Measurements from ENCODE around the gene STMND1. TPM values are rescaled to one million over a fixed set of nuclear protein-coding genes. Genes with fewer than 3 reads are reported as not detected.

Gene STMND1
- total and polyA plus RNA-seq, 2 experiments from 2014 or later, result not detected

- Histone ChIP-seq H3K36me3 (no peaks in the 10 kb centered on the region), H3K27me3 (no peaks in the 10 kb centered on the region), H3K4me1 (ENCODE audit: low read depth) (no peaks in the 10 kb centered on the region), H3K9me3 (ENCODE audit: low read depth) (no peaks in the 10 kb centered on the region), H3K4me3 (no peak overlapping the region), H3K27ac (no peak overlapping the region)
- DNase-seq (ENCODE audit: low read depth in 1 of 2, low spot score in 1 of 2), result peak; percentile 34 to 92
- TF ChIP-seq, protein P1, sequence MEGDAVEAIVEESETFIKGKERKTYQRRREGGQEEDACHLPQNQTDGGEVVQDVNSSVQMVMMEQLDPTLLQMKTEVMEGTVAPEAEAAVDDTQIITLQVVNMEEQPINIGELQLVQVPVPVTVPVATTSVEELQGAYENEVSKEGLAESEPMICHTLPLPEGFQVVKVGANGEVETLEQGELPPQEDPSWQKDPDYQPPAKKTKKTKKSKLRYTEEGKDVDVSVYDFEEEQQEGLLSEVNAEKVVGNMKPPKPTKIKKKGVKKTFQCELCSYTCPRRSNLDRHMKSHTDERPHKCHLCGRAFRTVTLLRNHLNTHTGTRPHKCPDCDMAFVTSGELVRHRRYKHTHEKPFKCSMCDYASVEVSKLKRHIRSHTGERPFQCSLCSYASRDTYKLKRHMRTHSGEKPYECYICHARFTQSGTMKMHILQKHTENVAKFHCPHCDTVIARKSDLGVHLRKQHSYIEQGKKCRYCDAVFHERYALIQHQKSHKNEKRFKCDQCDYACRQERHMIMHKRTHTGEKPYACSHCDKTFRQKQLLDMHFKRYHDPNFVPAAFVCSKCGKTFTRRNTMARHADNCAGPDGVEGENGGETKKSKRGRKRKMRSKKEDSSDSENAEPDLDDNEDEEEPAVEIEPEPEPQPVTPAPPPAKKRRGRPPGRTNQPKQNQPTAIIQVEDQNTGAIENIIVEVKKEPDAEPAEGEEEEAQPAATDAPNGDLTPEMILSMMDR (IDR thresholded peaks at IDR 0.05; ENCODE audit: low read depth, low read length), result no peak
These were observed 13.6 kb downstream of the STMND1 start for GRCh38 chr6:17115251-17116116.

GRCh38 chr6:17116117-17116440 is 14.2 kb downstream of the STMND1 start:
- Histone ChIP-seq H3K27ac (no peak overlapping the region), H3K36me3 (no peaks in the 10 kb centered on the region), H3K4me1 (ENCODE audit: low read depth) (no peaks in the 10 kb centered on the region), H3K4me3 (no peak overlapping the region), H3K27me3 (no peaks in the 10 kb centered on the region), H3K9me3 (ENCODE audit: low read depth) (no peaks in the 10 kb centered on the region)
- no peak for DNase-seq (ENCODE audit: low read depth in 1 of 2, low spot score in 1 of 2)
- TF ChIP-seq, protein P1 (IDR thresholded peaks at IDR 0.05; ENCODE audit: low read depth, low read length), result no peak

DNA sequence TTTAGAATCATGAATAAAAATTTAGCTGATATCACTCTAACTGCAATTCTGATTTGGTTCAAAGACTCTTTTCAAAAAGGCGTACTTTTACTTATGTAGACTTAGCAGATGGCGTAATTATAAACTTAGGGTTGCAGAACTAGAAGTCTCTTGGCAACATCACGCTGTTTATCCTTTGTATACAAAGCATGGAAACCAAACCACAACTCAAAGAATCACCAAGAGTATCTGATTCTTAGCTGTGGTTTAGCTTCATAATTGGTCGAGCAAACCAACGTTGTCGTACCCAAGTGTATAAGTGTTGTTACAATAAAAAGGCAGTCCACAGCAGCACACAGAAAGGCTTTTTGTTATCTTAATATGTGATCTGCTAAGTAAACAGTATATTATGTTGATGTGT is 18.2 kb downstream of the STMND1 start:
- no peak for DNase-seq (ENCODE audit: low read depth in 1 of 2, low spot score in 1 of 2)
- no peaks in the 10 kb centered on the region for H3K4me1 ChIP-seq (ENCODE audit: low read depth)
- no peaks in the 10 kb centered on the region for H3K9me3 ChIP-seq (ENCODE audit: low read depth)
- no peak overlapping the region for H3K4me3 ChIP-seq
- no peak overlapping the region for H3K27ac ChIP-seq
- H3K27me3 ChIP-seq, result no peaks in the 10 kb centered on the region
- no peaks in the 10 kb centered on the region for H3K36me3 ChIP-seq
- TF ChIP-seq, protein P1 (IDR thresholded peaks at IDR 0.05; ENCODE audit: low read depth, low read length), result no peak

DNA sequence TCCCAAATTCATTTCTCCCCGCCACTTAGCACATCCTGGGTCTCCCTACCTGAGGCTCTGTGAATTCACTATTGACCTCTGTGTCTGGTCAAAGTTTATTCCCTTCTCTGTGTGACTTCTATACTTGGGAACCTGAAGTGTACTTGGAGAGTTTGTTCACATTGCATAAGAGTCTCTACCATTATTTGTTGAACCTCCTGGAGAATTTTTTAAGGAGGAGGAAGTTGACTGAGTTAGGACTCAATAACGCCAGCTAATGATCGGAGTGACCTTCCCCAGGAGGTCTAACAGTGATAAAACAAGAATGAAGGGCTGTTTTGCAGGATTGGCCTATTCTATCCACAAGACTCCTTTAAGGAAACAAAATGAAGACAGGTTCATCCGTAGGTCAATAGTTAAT is 23.6 kb downstream of the STMND1 start:
- Histone ChIP-seq H3K36me3 (no peaks in the 10 kb centered on the region), H3K27me3 (no peaks in the 10 kb centered on the region), H3K4me1 (ENCODE audit: low read depth) (no peaks in the 10 kb centered on the region), H3K27ac (no peak overlapping the region), H3K9me3 (ENCODE audit: low read depth) (no peaks in the 10 kb centered on the region), H3K4me3 (no peak overlapping the region)
- no peak for DNase-seq (ENCODE audit: low read depth in 1 of 2, low spot score in 1 of 2)
- TF ChIP-seq, protein P1 (IDR thresholded peaks at IDR 0.05; ENCODE audit: low read depth, low read length), result no peak

GRCh38 chr6:17130786-17131185 is 28.9 kb downstream of the STMND1 start:
- Histone ChIP-seq H3K9me3 (ENCODE audit: low read depth) (no peaks in the 10 kb centered on the region), H3K36me3 (no peaks in the 10 kb centered on the region), H3K27me3 (no peaks in the 10 kb centered on the region), H3K4me3 (no peak overlapping the region), H3K4me1 (ENCODE audit: low read depth) (no peaks in the 10 kb centered on the region), H3K27ac (no peak overlapping the region)
- TF ChIP-seq, protein P1 (IDR thresholded peaks at IDR 0.05; ENCODE audit: low read depth, low read length), result no peak
- no peak for DNase-seq (ENCODE audit: low read depth in 1 of 2, low spot score in 1 of 2)

Data from cardiac muscle cell (in vitro differentiated cells and primary cell).